HG03565 (cell line): ENCODE measurements around the gene PEX5L.
A peak's percentile ranks its signal among the peaks of the same experiment; 100 is the strongest.
"Not testable (repeated sequence)": the region's sequence is repeated elsewhere in the genome, so short reads cannot be mapped to it uniquely, and the experiment has no call there.

Source experiments
- ATAC-seq: cut with Tn5 transposase; IDR thresholded peaks from one replicate; pipeline ENCODE4 v1.9.1; 2021; ENCODE audit warnings: mild to moderate bottlenecking, moderate library complexity; ENCODE audit not compliant: unreplicated experiment

PEX5L gene

GRCh38 chr3:180036671-180037455 is at the start of gene PEX5L:
TSS of gene PEX5L (minus strand) at chr3:180036937. CDS start at chr3:180036599, 338 bp downstream.
- peak; percentile 76 for ATAC-seq

GRCh38 chr3:180085122-180085710 is 48.5 kb upstream of the PEX5L start:
- ATAC-seq = no peak

- ATAC-seq = no peak
These were observed 46.0 kb upstream of the PEX5L start for GRCh38 chr3:180082699-180083098.

DNA sequence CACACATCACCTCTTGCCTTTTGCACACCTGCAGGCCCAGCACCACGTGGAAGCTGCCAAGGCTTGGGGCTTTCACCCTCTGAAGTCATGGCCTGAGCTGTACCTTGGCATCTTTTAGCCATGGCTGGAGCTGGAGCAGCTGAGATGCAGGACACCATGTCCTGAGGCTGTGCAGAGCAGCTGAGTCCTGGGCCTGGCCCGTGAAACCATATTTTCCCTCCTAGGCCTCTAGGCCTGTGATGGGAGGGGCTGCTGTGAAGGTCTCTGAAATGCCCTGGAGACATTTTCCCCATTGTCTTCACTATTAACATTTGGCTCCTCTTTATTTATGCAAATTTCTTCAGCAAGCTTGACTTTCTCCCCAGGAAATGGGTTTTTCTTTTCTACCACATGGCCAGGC is 41.9 kb upstream of the PEX5L start:
- no peak for ATAC-seq

- ATAC-seq = no peak
These were observed 36.8 kb upstream of the PEX5L start for GRCh38 chr3:180073561-180073960.

DNA sequence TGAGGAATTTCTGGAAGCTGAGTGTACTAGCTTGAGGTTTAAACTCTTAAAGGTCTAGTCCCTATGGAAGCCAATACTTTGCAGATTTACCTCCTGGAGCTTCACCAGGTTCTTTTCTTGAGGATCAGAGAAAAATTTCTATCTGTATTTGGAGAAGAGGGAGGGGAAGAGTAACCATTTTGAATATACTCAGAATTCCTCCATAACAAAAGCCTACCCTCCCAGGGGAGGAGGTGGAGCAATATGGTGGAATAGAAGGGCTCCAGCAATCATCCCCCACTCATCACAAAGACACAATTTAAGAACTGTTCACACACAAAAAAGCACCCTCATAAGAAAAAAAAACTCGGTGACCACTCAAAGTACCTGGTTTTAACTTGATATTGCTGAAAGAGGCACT is 36.0 kb upstream of the PEX5L start:
- no peak for ATAC-seq

- no peak for ATAC-seq
These were observed 34.2 kb upstream of the PEX5L start for GRCh38 chr3:180070925-180071324.

DNA sequence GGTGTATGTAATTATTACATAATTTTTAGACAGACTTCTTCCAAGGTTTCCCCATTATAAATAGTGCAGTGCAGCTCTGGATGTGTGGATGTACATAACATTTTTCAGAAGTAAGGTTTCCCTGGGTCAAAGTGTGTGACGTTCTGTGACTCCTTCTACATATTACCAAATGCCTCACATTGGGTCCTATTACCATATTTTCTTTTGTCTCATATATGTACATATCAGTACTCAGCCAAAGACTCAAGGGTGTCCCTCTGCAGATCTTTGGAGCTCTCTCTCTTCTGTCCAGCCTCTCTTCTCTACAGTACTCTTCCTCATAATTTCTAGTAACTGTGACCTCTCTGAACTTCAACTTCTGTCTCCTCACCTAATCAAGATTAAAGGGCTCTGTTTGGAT is 31.3 kb upstream of the PEX5L start:
- ATAC-seq = no peak

- no peak for ATAC-seq
These were observed 29.9 kb upstream of the PEX5L start for GRCh38 chr3:180066598-180066997.

DNA sequence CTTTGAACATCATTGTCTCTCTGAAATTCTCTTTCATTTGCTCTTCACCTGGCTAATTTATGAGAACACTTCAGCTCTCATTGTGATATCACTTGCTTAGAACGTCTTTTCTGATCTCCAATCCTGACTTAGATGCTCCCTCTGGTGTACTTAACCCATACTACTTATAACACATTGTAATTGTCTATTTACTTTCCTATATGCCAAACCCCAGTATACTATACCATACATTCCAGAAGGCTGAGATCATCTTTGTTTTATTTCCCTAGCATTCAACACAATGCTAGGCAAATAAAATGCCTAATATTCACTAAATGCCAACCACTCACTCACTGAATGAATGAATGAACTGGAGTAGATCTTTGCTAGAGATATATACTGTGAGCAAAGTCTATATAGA is 27.0 kb upstream of the PEX5L start:
- no peak for ATAC-seq

- ATAC-seq = no peak
These were observed 26.0 kb upstream of the PEX5L start for GRCh38 chr3:180062771-180063170.

DNA sequence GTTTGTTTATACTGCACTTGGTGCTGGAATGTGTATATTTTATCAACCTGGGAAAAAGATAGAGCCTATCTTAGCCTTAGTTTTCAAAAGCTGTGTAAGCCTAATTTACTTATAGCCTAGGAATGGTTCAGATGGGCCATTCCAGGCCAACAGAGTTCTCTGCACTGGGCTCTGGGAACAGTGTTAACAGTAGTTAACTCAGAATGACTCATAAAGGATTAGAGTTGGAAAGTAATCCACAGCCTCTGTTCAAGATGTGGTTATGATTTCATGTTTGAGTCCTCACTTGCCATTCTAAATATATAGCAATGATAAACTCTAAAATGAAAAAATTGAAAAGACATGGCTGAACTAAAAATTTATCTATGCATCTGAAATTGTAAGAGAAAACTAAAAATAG is 22.6 kb upstream of the PEX5L start:
- no peak for ATAC-seq

GRCh38 chr3:180058238-180058637 is 21.5 kb upstream of the PEX5L start:
- ATAC-seq = no peak

DNA sequence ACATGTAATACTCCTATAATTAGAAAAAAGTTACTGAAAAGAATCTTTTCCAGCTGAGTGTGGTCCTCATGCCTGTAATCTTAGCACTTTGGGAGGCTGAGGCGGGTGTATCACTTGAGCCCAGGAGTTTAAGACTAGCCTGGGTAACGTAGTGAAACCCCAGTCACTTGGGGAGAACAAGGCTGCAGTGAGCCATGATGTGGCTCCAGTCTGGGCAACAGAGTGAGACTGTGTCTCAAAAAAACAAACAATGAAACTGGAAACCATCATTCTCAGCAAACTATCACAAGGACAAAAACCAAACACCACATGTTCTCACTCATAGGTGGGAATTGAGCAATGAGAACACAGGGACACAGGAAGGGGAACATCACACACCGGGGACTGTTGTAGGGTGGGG is 18.9 kb upstream of the PEX5L start:
- ATAC-seq = not testable (repeated sequence)

DNA sequence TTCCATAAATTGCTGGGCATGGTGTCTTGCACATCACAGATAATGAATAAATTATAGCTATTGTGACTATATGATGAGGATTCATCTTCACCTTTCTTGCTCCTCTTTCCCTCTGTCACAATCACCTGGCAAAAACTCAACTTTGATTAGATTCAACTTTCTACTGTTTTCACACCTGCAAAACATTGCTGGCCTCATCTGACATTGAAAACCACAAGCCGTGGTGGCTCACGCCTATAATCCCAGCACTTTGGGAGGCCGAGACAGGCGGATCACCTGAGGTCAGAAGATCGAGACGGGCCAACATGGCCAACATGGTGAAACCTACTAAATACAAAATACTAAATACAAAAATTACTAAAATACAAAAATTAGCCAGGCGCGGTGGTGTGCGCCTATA is 12.7 kb upstream of the PEX5L start:
- no peak for ATAC-seq

DNA sequence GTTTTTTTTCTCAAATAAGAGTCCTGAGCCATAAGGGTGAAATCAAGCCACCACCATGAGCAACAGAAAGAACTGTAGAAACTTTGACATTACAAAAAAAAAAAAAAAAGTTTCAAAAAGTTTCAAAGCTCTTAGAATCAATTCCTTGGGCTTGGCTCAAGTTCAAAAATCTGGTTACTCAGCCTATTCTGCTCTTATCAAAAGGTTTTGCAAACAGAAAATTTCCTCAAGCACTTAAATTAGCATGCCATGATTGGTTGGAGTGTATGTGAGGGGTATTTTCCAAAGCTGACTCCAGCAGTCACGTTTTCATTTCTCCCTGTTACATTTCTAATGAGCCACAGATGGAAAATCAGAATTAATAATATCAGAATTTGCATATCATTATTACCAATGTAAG is 12.1 kb upstream of the PEX5L start:
- ATAC-seq = no peak

DNA sequence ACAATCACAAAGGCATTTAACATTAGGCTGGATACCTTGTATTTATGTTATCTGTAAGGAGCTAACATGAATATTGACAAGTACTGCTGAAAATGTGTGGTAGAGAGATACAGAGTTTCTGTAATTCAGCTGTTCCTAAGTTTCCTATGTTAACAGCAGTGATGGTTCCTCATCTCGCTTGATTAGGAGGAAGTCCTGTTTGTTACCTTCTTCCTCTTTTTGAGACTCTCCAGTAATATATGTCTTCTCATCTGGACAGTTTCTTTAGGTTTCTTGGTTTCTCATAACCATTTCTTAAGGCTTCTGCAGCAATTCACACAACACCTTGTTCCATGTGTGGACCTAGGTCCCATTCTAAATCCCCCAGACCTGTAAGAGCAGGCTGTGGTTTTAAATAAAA is 11.4 kb upstream of the PEX5L start:
- peak; percentile 82 for ATAC-seq

- ATAC-seq = no peak
These were observed 4.2 kb upstream of the PEX5L start for GRCh38 chr3:180040966-180041365.

- peak; percentile 23 for ATAC-seq
These were observed 556 bp downstream of the PEX5L start for GRCh38 chr3:180036092-180036670.

DNA sequence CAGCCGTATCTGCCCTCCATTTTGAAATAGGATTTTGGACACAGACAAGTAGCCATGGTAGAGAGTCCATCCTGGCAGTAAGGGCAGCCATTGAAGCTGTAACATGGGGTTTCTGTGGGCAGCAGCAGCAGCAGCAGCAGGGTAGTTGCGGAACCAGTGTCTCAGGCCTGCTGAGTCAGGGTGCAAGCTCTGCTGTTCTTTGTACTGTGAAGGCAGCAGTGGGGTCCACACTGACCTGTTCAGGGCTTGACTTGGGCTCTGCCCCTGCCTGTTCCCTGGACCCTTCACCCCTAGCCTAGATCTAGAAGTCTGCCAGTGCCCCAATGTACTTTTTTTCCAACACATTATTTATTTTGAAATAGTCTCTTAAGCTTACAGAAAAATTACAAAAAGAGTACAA is 9.7 kb downstream of the PEX5L start:
- ATAC-seq = no peak

DNA sequence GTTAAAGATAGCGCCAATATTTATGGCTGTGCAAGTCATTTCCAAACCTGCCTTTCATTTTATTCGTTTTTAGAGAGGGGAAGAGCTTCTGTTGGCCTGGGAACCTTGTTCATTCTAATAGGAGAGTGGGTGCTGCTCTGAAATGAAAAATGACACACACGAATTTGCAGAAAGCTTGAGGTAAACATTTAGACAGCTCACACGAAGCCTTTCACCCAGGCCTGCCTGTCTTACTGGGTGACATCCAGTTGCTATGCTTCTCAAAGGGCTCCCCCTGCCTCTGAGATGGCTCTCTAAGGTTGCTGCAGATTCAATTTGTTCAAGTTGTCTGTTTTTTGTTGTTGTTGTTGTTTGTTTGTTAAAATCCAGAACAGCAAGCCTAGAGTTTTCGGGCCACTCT is 18.2 kb downstream of the PEX5L start:
- ATAC-seq = no peak

DNA sequence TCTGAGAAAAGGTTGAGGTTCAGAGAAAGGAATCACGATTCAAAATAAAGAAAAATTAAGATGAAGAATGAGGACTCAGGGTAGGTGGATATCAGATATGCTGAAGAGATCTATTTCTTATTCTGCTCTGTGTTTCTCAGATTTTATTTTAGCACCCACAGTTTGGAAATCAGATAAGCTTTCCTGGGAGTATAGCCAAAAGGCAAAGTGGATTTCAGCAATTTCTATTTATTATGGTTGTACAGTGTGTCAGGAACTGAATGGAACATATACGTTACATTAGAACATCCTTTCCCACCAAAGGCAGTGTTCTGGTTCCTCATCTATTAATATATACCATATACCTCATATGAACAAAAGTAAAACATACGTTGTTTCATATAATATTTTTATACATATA is 18.9 kb downstream of the PEX5L start:
- no peak for ATAC-seq
